Measurements from ENCODE around the gene LSAMP. TPM values are rescaled to one million over a fixed set of nuclear protein-coding genes. Genes with fewer than 3 reads are reported as not detected.

The LSAMP gene
- polyA plus RNA-seq, 1 of the 3 experiments (the other 2 are of a cell fraction) = 6.6 TPM

DNA sequence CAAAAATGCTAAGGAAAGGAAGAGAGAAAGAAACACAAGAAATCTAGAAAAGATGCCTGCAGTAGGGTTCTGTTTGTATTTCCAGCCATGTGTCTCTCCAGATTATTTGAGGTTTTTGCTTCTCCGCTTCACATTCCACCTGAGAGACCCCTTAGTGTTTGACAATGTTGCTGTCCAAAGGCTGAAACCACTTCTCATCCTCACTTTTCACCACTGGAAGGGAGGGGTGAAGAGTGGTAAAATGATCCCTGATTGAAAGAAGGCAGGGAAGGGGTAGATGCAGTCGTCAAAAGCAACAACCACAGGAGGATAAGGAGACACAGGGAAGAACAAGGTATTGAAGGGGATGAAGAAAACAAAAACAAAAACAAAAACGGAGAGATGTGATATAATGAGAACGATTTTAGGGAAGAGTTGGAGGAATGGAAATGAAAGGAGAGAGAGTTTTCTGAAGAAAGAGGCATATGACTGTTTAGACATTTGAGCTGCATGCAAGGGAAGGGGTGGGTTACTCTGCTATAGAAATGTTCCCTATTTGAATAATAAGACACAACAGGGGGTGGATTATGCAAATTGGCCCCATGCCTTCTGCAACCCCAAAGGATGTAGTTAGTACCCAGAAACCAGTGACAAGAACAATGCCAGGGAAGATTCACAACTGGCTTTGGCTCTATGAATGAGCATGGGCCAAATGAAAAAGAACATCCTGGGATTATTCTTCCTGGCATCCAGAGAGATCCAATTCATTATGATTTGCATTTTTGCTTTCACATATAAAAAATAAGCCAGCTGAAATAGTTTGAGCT is 586.1 kb downstream of the LSAMP start:
- no peaks in the 10 kb centered on the region for H3K9me2 ChIP-seq
- H3K79me2 ChIP-seq (ENCODE audit: insufficient read depth) = no peaks in the 10 kb centered on the region
- H3K27me3 ChIP-seq (ENCODE audit: insufficient read depth) = no peaks in the 10 kb centered on the region
- ChIA-PET POLR2A (no interaction called here), CTCF (interaction anchor here (1.2 to 1.5 kb wide), 2 partner anchors 10 to 27 kb away, joined by 4 to 7 read pairs; no protein-coding TSS in a partner anchor)
- H3K9me3 ChIP-seq = no peaks in the 10 kb centered on the region
- DNase-seq = no peak
- H3K4me3 ChIP-seq (ENCODE audit: low read depth in 2 of 2, low read length in 1 of 2) = no peak overlapping the region
- H3K9ac ChIP-seq = no peak overlapping the region
- no peak overlapping the region for H3K4me2 ChIP-seq
- H3K36me3 ChIP-seq (replicated peaks in 1 of 2; ENCODE audit: control insufficient read depth in 1 of 2, insufficient read depth in 2 of 2, low read length in 1 of 2) = no peaks in the 10 kb centered on the region
- no peaks in the 10 kb centered on the region for H4K20me1 ChIP-seq (ENCODE audit: insufficient read depth)
- no peak overlapping the region for H2AFZ ChIP-seq (ENCODE audit: low read depth)
- H3F3A ChIP-seq (replicated peaks; ENCODE audit: insufficient read depth) = no peaks in the 10 kb centered on the region
- no peak overlapping the region for H3K27ac ChIP-seq (ENCODE audit: low read depth in 2 of 2, low read length in 1 of 2)
- no peak for TF ChIP-seq GATA2 (CRISPR knock-in tag; IDR thresholded peaks at IDR 0.05)
- TF ChIP-seq, protein P1, sequence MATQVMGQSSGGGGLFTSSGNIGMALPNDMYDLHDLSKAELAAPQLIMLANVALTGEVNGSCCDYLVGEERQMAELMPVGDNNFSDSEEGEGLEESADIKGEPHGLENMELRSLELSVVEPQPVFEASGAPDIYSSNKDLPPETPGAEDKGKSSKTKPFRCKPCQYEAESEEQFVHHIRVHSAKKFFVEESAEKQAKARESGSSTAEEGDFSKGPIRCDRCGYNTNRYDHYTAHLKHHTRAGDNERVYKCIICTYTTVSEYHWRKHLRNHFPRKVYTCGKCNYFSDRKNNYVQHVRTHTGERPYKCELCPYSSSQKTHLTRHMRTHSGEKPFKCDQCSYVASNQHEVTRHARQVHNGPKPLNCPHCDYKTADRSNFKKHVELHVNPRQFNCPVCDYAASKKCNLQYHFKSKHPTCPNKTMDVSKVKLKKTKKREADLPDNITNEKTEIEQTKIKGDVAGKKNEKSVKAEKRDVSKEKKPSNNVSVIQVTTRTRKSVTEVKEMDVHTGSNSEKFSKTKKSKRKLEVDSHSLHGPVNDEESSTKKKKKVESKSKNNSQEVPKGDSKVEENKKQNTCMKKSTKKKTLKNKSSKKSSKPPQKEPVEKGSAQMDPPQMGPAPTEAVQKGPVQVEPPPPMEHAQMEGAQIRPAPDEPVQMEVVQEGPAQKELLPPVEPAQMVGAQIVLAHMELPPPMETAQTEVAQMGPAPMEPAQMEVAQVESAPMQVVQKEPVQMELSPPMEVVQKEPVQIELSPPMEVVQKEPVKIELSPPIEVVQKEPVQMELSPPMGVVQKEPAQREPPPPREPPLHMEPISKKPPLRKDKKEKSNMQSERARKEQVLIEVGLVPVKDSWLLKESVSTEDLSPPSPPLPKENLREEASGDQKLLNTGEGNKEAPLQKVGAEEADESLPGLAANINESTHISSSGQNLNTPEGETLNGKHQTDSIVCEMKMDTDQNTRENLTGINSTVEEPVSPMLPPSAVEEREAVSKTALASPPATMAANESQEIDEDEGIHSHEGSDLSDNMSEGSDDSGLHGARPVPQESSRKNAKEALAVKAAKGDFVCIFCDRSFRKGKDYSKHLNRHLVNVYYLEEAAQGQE (IDR thresholded peaks at IDR 0.05; ENCODE audit: low read depth, low read length) = peak; percentile 88
- TF ChIP-seq, protein P2, sequence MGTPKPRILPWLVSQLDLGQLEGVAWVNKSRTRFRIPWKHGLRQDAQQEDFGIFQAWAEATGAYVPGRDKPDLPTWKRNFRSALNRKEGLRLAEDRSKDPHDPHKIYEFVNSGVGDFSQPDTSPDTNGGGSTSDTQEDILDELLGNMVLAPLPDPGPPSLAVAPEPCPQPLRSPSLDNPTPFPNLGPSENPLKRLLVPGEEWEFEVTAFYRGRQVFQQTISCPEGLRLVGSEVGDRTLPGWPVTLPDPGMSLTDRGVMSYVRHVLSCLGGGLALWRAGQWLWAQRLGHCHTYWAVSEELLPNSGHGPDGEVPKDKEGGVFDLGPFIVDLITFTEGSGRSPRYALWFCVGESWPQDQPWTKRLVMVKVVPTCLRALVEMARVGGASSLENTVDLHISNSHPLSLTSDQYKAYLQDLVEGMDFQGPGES (IDR thresholded peaks at IDR 0.05; ENCODE audit: low read depth, low read length) = no peak
- TF ChIP-seq EZH2phosphoT487 (IDR thresholded peaks at IDR 0.05; ENCODE audit: borderline replicate concordance, low read depth) = no peak
- TF ChIP-seq MXI1 (IDR thresholded peaks at IDR 0.05; ENCODE audit: low read depth, low read length) = no peak
- TF ChIP-seq SMC3 (IDR thresholded peaks at IDR 0.05; ENCODE audit: low read depth, low read length) = no peak
- H3K4me1 ChIP-seq (ENCODE audit: control insufficient read depth in 1 of 2, insufficient read depth in 2 of 2, low read depth in 1 of 2, low read length in 1 of 2) = no peaks in the 10 kb centered on the region; a peak in 2 of 4 replicates
- 57% methylated on average over 4 of the region's 4 CpGs for WGBS (ENCODE audit: low lambda C conversion rate)

DNA sequence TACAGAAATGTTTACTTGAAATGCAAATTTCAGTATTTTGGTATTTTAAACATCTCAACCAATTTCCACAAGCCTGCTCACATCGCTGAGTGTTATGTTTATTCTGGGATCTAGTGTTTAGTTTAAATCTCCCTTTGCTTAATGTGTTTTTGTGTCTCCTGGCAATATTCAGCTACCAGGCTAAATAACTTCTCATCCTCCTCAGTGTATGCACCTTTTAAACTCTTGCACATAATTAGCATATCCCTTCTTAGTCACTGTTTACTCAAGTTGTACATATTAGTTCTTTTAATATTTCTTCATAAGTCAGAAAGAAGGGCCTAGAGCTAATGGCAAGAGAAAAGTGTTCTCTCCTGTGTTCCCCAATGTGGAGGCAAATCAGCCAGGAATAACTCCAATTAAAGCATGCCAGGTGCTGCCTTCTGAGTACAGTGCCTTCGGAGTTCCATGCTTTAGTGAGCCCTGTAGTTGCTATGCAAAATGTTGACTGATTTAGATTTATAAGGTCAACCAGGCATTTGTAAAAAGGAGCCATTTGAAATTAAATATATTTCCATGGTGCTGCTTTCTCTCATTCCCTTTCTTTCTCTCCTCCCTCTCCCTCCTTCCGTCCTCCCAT is 587.7 kb downstream of the LSAMP start:
- Histone ChIP-seq H3K4me2 (no peak overlapping the region), H3K36me3 (replicated peaks in 1 of 2; ENCODE audit: control insufficient read depth in 1 of 2, insufficient read depth in 2 of 2, low read length in 1 of 2) (no peaks in the 10 kb centered on the region), H3K9me3 (no peaks in the 10 kb centered on the region), H3K27me3 (ENCODE audit: insufficient read depth) (no peaks in the 10 kb centered on the region), H3F3A (replicated peaks; ENCODE audit: insufficient read depth) (no peaks in the 10 kb centered on the region), H3K79me2 (ENCODE audit: insufficient read depth) (no peaks in the 10 kb centered on the region), H2AFZ (ENCODE audit: low read depth) (no peak overlapping the region), H3K9me2 (no peaks in the 10 kb centered on the region), H3K4me3 (ENCODE audit: low read depth in 2 of 2, low read length in 1 of 2) (no peak overlapping the region), H3K9ac (no peak overlapping the region), H4K20me1 (ENCODE audit: insufficient read depth) (no peaks in the 10 kb centered on the region), H3K4me1 (ENCODE audit: control insufficient read depth in 1 of 2, insufficient read depth in 2 of 2, low read depth in 1 of 2, low read length in 1 of 2) (no peaks in the 10 kb centered on the region; a peak in 2 of 4 replicates), H3K27ac (ENCODE audit: low read depth in 2 of 2, low read length in 1 of 2) (no peak overlapping the region)
- 66% methylated on average over 3 of the region's 3 CpGs for WGBS (ENCODE audit: low lambda C conversion rate)
- ChIA-PET CTCF (no interaction called here), POLR2A (no interaction called here)
- TF ChIP-seq, protein P3, sequence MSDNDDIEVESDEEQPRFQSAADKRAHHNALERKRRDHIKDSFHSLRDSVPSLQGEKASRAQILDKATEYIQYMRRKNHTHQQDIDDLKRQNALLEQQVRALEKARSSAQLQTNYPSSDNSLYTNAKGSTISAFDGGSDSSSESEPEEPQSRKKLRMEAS (IDR thresholded peaks at IDR 0.05; ENCODE audit: low read depth) = no peak
- no peak for TF ChIP-seq TAF1 (IDR thresholded peaks at IDR 0.05; ENCODE audit: borderline replicate concordance, low read depth, low read length)
- no peak for TF ChIP-seq SMC3 (IDR thresholded peaks at IDR 0.05; ENCODE audit: low read depth, low read length)
- TF ChIP-seq, protein P4, sequence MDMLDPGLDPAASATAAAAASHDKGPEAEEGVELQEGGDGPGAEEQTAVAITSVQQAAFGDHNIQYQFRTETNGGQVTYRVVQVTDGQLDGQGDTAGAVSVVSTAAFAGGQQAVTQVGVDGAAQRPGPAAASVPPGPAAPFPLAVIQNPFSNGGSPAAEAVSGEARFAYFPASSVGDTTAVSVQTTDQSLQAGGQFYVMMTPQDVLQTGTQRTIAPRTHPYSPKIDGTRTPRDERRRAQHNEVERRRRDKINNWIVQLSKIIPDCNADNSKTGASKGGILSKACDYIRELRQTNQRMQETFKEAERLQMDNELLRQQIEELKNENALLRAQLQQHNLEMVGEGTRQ (IDR thresholded peaks at IDR 0.05; ENCODE audit: borderline replicate concordance, low read depth, low read length) = no peak
- TF ChIP-seq RCOR1 (IDR thresholded peaks at IDR 0.05; ENCODE audit: low read length) = no peak
- TF ChIP-seq SIN3A (IDR thresholded peaks at IDR 0.05; ENCODE audit: borderline replicate concordance, low read depth, low read length) = no peak
- no peak for TF ChIP-seq JUND (IDR thresholded peaks at IDR 0.05)
- TF ChIP-seq, protein P5, sequence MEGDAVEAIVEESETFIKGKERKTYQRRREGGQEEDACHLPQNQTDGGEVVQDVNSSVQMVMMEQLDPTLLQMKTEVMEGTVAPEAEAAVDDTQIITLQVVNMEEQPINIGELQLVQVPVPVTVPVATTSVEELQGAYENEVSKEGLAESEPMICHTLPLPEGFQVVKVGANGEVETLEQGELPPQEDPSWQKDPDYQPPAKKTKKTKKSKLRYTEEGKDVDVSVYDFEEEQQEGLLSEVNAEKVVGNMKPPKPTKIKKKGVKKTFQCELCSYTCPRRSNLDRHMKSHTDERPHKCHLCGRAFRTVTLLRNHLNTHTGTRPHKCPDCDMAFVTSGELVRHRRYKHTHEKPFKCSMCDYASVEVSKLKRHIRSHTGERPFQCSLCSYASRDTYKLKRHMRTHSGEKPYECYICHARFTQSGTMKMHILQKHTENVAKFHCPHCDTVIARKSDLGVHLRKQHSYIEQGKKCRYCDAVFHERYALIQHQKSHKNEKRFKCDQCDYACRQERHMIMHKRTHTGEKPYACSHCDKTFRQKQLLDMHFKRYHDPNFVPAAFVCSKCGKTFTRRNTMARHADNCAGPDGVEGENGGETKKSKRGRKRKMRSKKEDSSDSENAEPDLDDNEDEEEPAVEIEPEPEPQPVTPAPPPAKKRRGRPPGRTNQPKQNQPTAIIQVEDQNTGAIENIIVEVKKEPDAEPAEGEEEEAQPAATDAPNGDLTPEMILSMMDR (IDR thresholded peaks at IDR 0.05) = no peak
- TF ChIP-seq FOXM1 (IDR thresholded peaks at IDR 0.05; ENCODE audit: low read depth) = no peak
- TF ChIP-seq FOXJ3 (CRISPR knock-in tag; IDR thresholded peaks at IDR 0.05) = no peak
- TF ChIP-seq ELF1 (IDR thresholded peaks at IDR 0.05) = no peak
- TF ChIP-seq EP300 (IDR thresholded peaks at IDR 0.05; ENCODE audit: borderline replicate concordance in 1 of 2, low read depth in 1 of 2, low read length in 1 of 2) = no peak
- TF ChIP-seq FOSL2 (IDR thresholded peaks at IDR 0.05; ENCODE audit: borderline replicate concordance, low read depth) = no peak
- DNase-seq = no peak

All from SK-N-SH (cell line).